GM23248 (cell line): ENCODE data around the gene VANGL2. TPM values are rescaled to one million over a fixed set of nuclear protein-coding genes. Genes with fewer than 3 reads are reported as not detected.

ENCODE experiments used
- DNase-seq: peaks from one replicate; pipeline ENCODE4 v3.0.0-alpha.2; 2015
- H2AFZ ChIP-seq: fragments of 200-600 bp; sonication (generic); 2 replicates; pipeline ENCODE4 v1.6.1; 2016; ENCODE audit warnings: antibody characterized with exemption
- H3F3A ChIP-seq: fragments of 200-600 bp; sonication (generic); 2 replicates; pipeline ENCODE4 v1.6.1; 2016; ENCODE audit warnings: mild to moderate bottlenecking, antibody characterized with exemption, mixed run types; ENCODE audit not compliant: insufficient read depth
- H3K27ac ChIP-seq: fragments of 200-600 bp; sonication (generic); 2 replicates; pipeline ENCODE4 v1.5.1; 2016; ENCODE audit warnings: mild to moderate bottlenecking
- H3K27me3 ChIP-seq: fragments of 200-600 bp; sonication (generic); replicated peaks from 2 replicates; pipeline ENCODE4 v1.6.1; 2016; ENCODE audit warnings: mild to moderate bottlenecking; ENCODE audit not compliant: insufficient read depth
- H3K36me3 ChIP-seq: fragments of 200-600 bp; sonication (generic); 2 replicates; pipeline ENCODE4 v1.6.1; 2016; ENCODE audit warnings: low read depth, mild to moderate bottlenecking
- H3K4me1 ChIP-seq: fragments of 200-600 bp; sonication (generic); 2 replicates; pipeline ENCODE4 v1.6.1; 2016; ENCODE audit warnings: mild to moderate bottlenecking; ENCODE audit not compliant: insufficient read depth
- H3K4me2 ChIP-seq: fragments of 200-600 bp; sonication (generic); one replicate; pipeline ENCODE4 v1.6.1; 2016; ENCODE audit warnings: mild to moderate bottlenecking; ENCODE audit not compliant: unreplicated experiment
- H3K4me3 ChIP-seq: fragments of 200-600 bp; sonication (generic); 2 replicates; pipeline ENCODE4 v1.5.1; 2016; ENCODE audit warnings: mild to moderate bottlenecking
- H3K79me2 ChIP-seq: fragments of 200-600 bp; sonication (generic); 2 replicates; pipeline ENCODE4 v1.6.1; 2016; ENCODE audit warnings: mild to moderate bottlenecking; ENCODE audit not compliant: insufficient read depth
- H3K9ac ChIP-seq: fragments of 200-600 bp; sonication (generic); 2 replicates; pipeline ENCODE4 v1.6.1; 2016; ENCODE audit warnings: mild to moderate bottlenecking
- H3K9me2 ChIP-seq: fragments of 200-600 bp; sonication (generic); 2 replicates; pipeline ENCODE4 v1.6.1; 2016; ENCODE audit warnings: mixed run types, mild to moderate bottlenecking, moderate library complexity; ENCODE audit not compliant: insufficient read depth
- H3K9me3 ChIP-seq: fragments of 200-600 bp; sonication (generic); one replicate; pipeline ENCODE4 v1.6.1; 2017; ENCODE audit warnings: low read depth
- H4K20me1 ChIP-seq: fragments of 200-600 bp; sonication (generic); 2 replicates; pipeline ENCODE4 v1.6.0; 2016; ENCODE audit not compliant: insufficient read depth
- EZH2 ChIP-seq: fragments of 200-600 bp; sonication (generic); IDR thresholded peaks from 2 replicates; pipeline ENCODE4 v1.6.1; 2018; ENCODE audit warnings: antibody characterized with exemption, mild to moderate bottlenecking; ENCODE audit not compliant: insufficient read depth, poor library complexity, severe bottlenecking
- EZH2phosphoT487 ChIP-seq: fragments of 200-600 bp; sonication (generic); IDR thresholded peaks from 2 replicates; pipeline ENCODE4 v1.6.1; 2018; ENCODE audit warnings: antibody characterized with exemption, moderate library complexity, mild to moderate bottlenecking, low read depth; ENCODE audit not compliant: insufficient read depth
- WGBS, 2 experiments: methylation state at CpG; one replicate each; pipeline ENCODE4 v1.1.6; 2015 to 2017; ENCODE audit warnings: low lambda C conversion rate in 2 of 2, low coverage in 1 of 2; ENCODE audit errors: missing lambda C conversion rate in 2 of 2; 5-methylcytosine and 5-hydroxymethylcytosine counted together
- in situ Hi-C: fragments of 300-500 bp; cut with MboI; formaldehyde crosslinking; loops from 2 replicates; pipeline ENCODE4 v1.15.0; 2020
- polyA plus RNA-seq: library from polyadenylated mRNA; unstranded; fragments of >200 nt; fragmentation: Nextera tagmentation; extraction: Ambion mirVana; gene quantifications from 2 replicates; pipeline ENCODE4 v1.2.1, GENCODE V29; 2016
- total RNA-seq: library from RNA; depleted of rRNA; stranded (reverse); fragments of >200 nt; shearing (Covaris generic); gene quantifications from 2 replicates; pipeline ENCODE4 v1.2.3, GENCODE V29; 2014

Gene VANGL2
- total and polyA plus RNA-seq, 2 experiments from 2014 or later, result not detected

GRCh38 chr1:160404094-160404493 lies 3.7 kb downstream of the VANGL2 start:
- Histone ChIP-seq H3K9me2 (no peaks in the 10 kb centered on the region), H3F3A (no peaks in the 10 kb centered on the region), H2AFZ (no peak overlapping the region), H3K27me3 (peaks cover 60% of the 10 kb centered on the region), H3K79me2 (no peaks in the 10 kb centered on the region), H3K4me1 (no peaks in the 10 kb centered on the region), H3K4me3 (no peak overlapping the region), H3K9me3 (no peaks in the 10 kb centered on the region), H3K9ac (no peak overlapping the region), H3K27ac (no peak overlapping the region), H4K20me1 (no peaks in the 10 kb centered on the region), H3K4me2 (no peak overlapping the region), H3K36me3 (no peaks in the 10 kb centered on the region)
- 41 to 67% methylated on average over 3 of the region's 3 CpGs for WGBS, 2 experiments
- TF ChIP-seq EZH2phosphoT487 (no peak), EZH2 (no peak)
- in situ Hi-C loops, result no loop called here
- no peak for DNase-seq

GRCh38 chr1:160405331-160405877 lies 5.0 kb downstream of the VANGL2 start:
- Histone ChIP-seq H3K79me2 (no peaks in the 10 kb centered on the region), H3K9me3 (no peaks in the 10 kb centered on the region), H2AFZ (no peak overlapping the region), H3K4me1 (no peaks in the 10 kb centered on the region), H3F3A (no peaks in the 10 kb centered on the region), H4K20me1 (no peaks in the 10 kb centered on the region), H3K36me3 (no peaks in the 10 kb centered on the region), H3K9ac (no peak overlapping the region), H3K4me3 (no peak overlapping the region), H3K4me2 (no peak overlapping the region), H3K27me3 (peaks cover 49% of the 10 kb centered on the region), H3K9me2 (no peaks in the 10 kb centered on the region), H3K27ac (no peak overlapping the region)
- in situ Hi-C loops, result no loop called here
- TF ChIP-seq EZH2 (no peak), EZH2phosphoT487 (no peak)
- WGBS, 2 experiments, result 67 to 79% methylated on average over 2 of the region's 2 CpGs
- DNase-seq, result no peak

GRCh38 chr1:160406131-160406968 lies 6.0 kb downstream of the VANGL2 start:
- no peak overlapping the region for H3K4me2 ChIP-seq
- no peaks in the 10 kb centered on the region for H3F3A ChIP-seq
- no peak for TF ChIP-seq EZH2
- no peak for TF ChIP-seq EZH2phosphoT487
- H3K27ac ChIP-seq, result no peak overlapping the region
- H3K9me3 ChIP-seq, result no peaks in the 10 kb centered on the region
- no peaks in the 10 kb centered on the region for H4K20me1 ChIP-seq
- 61 to 64% methylated on average over 15 of the region's 15 CpGs for WGBS, 2 experiments
- DNase-seq, result no peak
- H3K36me3 ChIP-seq, result no peaks in the 10 kb centered on the region
- no peaks in the 10 kb centered on the region for H3K4me1 ChIP-seq
- no peaks in the 10 kb centered on the region for H3K79me2 ChIP-seq
- in situ Hi-C loops, result no loop called here
- peaks cover 47% of the 10 kb centered on the region for H3K27me3 ChIP-seq
- H3K9me2 ChIP-seq, result no peaks in the 10 kb centered on the region
- no peak overlapping the region for H2AFZ ChIP-seq
- H3K4me3 ChIP-seq, result no peak overlapping the region
- H3K9ac ChIP-seq, result no peak overlapping the region

GRCh38 chr1:160407839-160408801 lies 7.8 kb downstream of the VANGL2 start:
- Histone ChIP-seq H3K4me3 (no peak overlapping the region), H2AFZ (no peak overlapping the region), H4K20me1 (no peaks in the 10 kb centered on the region), H3K27me3 (peaks cover 46% of the 10 kb centered on the region), H3K9ac (no peak overlapping the region), H3K79me2 (no peaks in the 10 kb centered on the region), H3K4me2 (no peak overlapping the region), H3K36me3 (no peaks in the 10 kb centered on the region), H3K27ac (no peak overlapping the region), H3F3A (no peaks in the 10 kb centered on the region), H3K4me1 (no peaks in the 10 kb centered on the region), H3K9me3 (no peaks in the 10 kb centered on the region), H3K9me2 (no peaks in the 10 kb centered on the region)
- TF ChIP-seq EZH2phosphoT487 (no peak), EZH2 (no peak)
- WGBS, 2 experiments, result 67 to 71% methylated on average over 11 to 12 of the region's 12 CpGs
- no peak for DNase-seq
- in situ Hi-C loops, result no loop called here
